Myometrial cell (primary cell): ENCODE measurements around the gene TOB1. TPM values are rescaled to one million over a fixed set of nuclear protein-coding genes. Genes with fewer than 3 reads are reported as not detected.

Experiments used
- total RNA-seq: library from RNA; depleted of rRNA; stranded (reverse); fragments of >200 nt; gene quantifications from 2 replicates; pipeline ENCODE4 v1.2.3, GENCODE V29; 2015

TOB1 gene
- total RNA-seq = 9.8 and 10.6 TPM in 2 replicates

GRCh38 chr17:50866261-50866949 lies at the start of gene TOB1:
TOB1 (minus strand) TSS chr17:50866354; CDS start chr17:50864017, 2,337 bp downstream.

GRCh38 chr17:50835301-50836234 lies 30.6 kb downstream of the TOB1 start, which contains the start of gene WFIKKN2:
WFIKKN2 (plus strand) TSS chr17:50835586; CDS start chr17:50835938, 352 bp downstream.

Other genes with a start within 250 kb of the TOB1 start
- gene ABCC3, start 231.5 kb downstream of the TOB1 start, total RNA-seq = 1.7 and 4.1 TPM in 2 replicates
- 20.2 and 22.9 TPM in 2 replicates for gene ANKRD40, start 158.4 kb downstream of the TOB1 start, total RNA-seq
- gene LUC7L3, start 146.8 kb downstream of the TOB1 start, total RNA-seq = 16.7 and 39.2 TPM in 2 replicates
- not detected in 2 replicates for gene ANKRD40CL, start 98.8 kb downstream of the TOB1 start, total RNA-seq
- gene WFIKKN2, start 30.8 kb downstream of the TOB1 start, total RNA-seq = not detected in 2 replicates